DND-41 (cell line): ENCODE data around the gene IL1RL2.

Source experiments
- ATAC-seq: fragments of 200-7000 bp; cut with Tn5 transposase; 3 replicates; pipeline ENCODE4 v1.9.1; 2021; ENCODE audit warnings: low read depth; ENCODE audit not compliant: insufficient read depth
- DNase-seq: peaks from one replicate; pipeline ENCODE4 v3.0.0-alpha.2; 2020
- H2AFZ ChIP-seq: 2 replicates; pipeline ENCODE4 v1.6.0; 2012; ENCODE audit warnings: low read depth, low read length
- H3K27ac ChIP-seq: 2 replicates; pipeline ENCODE4 v1.5.1; 2012; ENCODE audit warnings: low read length, inconsistent platforms
- H3K27me3 ChIP-seq: fragments of 200-600 bp; sonication (generic); 2 replicates; pipeline ENCODE4 v1.6.0; 2012; ENCODE audit warnings: low read length, mild to moderate bottlenecking, inconsistent platforms; ENCODE audit not compliant: insufficient read depth, poor library complexity
- H3K36me3 ChIP-seq: 2 replicates; pipeline ENCODE4 v1.5.1; 2012; ENCODE audit warnings: low read length, inconsistent platforms; ENCODE audit not compliant: insufficient read depth
- H3K4me1 ChIP-seq: 2 replicates; pipeline ENCODE4 v1.5.1; 2012; ENCODE audit warnings: mild to moderate bottlenecking, low read length; ENCODE audit not compliant: insufficient read depth
- H3K4me2 ChIP-seq: 2 replicates; pipeline ENCODE4 v1.6.0; 2012; ENCODE audit warnings: mild to moderate bottlenecking, moderate library complexity, low read length, inconsistent platforms; ENCODE audit not compliant: insufficient read depth
- H3K4me3 ChIP-seq, 2 experiments: fragments of 200-600 bp in 1 of 2; shearing (Covaris generic) in 1 of 2; 2 replicates each; pipeline ENCODE4 v1.5.1; 2012 to 2016; ENCODE audit warnings: inconsistent platforms in 2 of 2, low read length in 2 of 2, mild to moderate bottlenecking in 2 of 2, low read depth in 1 of 2, moderate library complexity in 1 of 2
- H3K79me2 ChIP-seq: 2 replicates; pipeline ENCODE4 v1.6.0; 2012; ENCODE audit warnings: low read length, inconsistent platforms; ENCODE audit not compliant: insufficient read depth
- H3K9ac ChIP-seq: 2 replicates; pipeline ENCODE4 v1.6.0; 2012; ENCODE audit warnings: low read depth, mild to moderate bottlenecking, inconsistent platforms, low read length, moderate library complexity
- H3K9me3 ChIP-seq: 2 replicates; pipeline ENCODE4 v1.5.1; 2012; ENCODE audit warnings: low read length, moderate library complexity, mild to moderate bottlenecking, inconsistent platforms; ENCODE audit not compliant: insufficient read depth, severe bottlenecking
- H4K20me1 ChIP-seq: 2 replicates; pipeline ENCODE4 v1.6.0; 2012; ENCODE audit warnings: low read length; ENCODE audit not compliant: insufficient read depth
- EZH2 ChIP-seq: IDR thresholded peaks from 3 replicates; pipeline ENCODE4 v1.6.1; 2012; ENCODE audit warnings: borderline replicate concordance, low read depth, mild to moderate bottlenecking, moderate library complexity, low read length, inconsistent platforms; ENCODE audit not compliant: severe bottlenecking
- TF ChIP-seq, protein P1 (sequence below): IDR thresholded peaks from 2 replicates; pipeline ENCODE4 v1.5.1; 2012; ENCODE audit warnings: borderline replicate concordance, low read length, moderate library complexity, mild to moderate bottlenecking; ENCODE audit not compliant: poor library complexity, severe bottlenecking; ENCODE audit errors: extremely low read depth

Gene IL1RL2

DNA sequence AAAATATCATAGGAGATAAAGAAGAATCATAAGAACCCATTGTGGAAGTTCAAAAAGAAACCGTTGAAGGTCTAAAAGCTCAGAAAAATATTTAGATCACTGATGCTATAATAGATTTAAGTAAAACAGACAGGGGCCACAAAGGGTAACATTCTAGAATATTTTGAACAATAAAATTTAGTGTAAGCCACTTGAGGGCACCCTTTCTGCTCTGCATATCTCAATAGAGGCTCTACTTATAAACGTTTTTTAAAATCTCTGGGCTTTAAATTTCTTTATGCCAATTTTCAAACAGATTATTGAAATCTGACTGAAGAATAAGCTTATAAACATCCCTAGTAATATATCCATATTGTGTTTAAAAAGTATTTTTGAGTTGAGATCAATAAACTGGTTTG, 66.9 kb downstream of the IL1RL2 start:
- Histone ChIP-seq H3K4me2 (no peak overlapping the region), H3K9me3 (no peaks in the 10 kb centered on the region), H3K9ac (no peak overlapping the region), H3K4me1 (peaks cover 16% of the 10 kb centered on the region), H3K36me3 (no peaks in the 10 kb centered on the region), H4K20me1 (no peaks in the 10 kb centered on the region), H3K79me2 (no peaks in the 10 kb centered on the region), H3K4me3 (no peak overlapping the region), H3K27me3 (no peaks in the 10 kb centered on the region), H3K27ac (no peak overlapping the region), H2AFZ (no peak overlapping the region)
- ATAC-seq (no peak), DNase-seq (no peak)
- TF ChIP-seq, protein P1, sequence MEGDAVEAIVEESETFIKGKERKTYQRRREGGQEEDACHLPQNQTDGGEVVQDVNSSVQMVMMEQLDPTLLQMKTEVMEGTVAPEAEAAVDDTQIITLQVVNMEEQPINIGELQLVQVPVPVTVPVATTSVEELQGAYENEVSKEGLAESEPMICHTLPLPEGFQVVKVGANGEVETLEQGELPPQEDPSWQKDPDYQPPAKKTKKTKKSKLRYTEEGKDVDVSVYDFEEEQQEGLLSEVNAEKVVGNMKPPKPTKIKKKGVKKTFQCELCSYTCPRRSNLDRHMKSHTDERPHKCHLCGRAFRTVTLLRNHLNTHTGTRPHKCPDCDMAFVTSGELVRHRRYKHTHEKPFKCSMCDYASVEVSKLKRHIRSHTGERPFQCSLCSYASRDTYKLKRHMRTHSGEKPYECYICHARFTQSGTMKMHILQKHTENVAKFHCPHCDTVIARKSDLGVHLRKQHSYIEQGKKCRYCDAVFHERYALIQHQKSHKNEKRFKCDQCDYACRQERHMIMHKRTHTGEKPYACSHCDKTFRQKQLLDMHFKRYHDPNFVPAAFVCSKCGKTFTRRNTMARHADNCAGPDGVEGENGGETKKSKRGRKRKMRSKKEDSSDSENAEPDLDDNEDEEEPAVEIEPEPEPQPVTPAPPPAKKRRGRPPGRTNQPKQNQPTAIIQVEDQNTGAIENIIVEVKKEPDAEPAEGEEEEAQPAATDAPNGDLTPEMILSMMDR: no peak
- TF ChIP-seq EZH2: no peak

DNA sequence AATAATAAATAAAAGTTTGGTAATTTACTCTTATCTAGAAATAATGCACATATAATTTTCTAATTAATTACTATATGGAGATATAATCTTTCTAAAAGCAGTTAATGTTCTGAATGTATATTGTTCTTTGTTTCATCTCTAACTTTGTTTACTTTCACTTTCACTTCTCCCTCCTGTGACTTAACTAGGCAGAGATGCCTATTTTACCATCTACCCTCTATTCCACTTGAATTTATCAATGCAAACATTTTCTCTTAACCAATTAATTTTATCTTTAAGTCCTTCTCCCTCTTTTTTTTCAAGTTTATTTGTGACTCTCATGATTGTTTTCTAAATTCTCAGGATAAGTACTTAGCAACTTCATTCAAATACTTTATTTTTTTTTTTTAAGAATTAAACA, 69.5 kb downstream of the IL1RL2 start:
- peaks cover 18% of the 10 kb centered on the region for H3K4me1 ChIP-seq
- DNase-seq: no peak
- no peak overlapping the region; the same call in 1 of the 2 replicates for H3K27ac ChIP-seq
- 0 out of 2 replicates have a peak overlapping the region, but pooled peaks have one; percentile 14 for H3K9ac ChIP-seq
- no peaks in the 10 kb centered on the region for H3K27me3 ChIP-seq
- no peak for TF ChIP-seq EZH2
- TF ChIP-seq, protein P1: no peak
- no peaks in the 10 kb centered on the region for H4K20me1 ChIP-seq
- peak overlapping the region; percentile 70 for H2AFZ ChIP-seq
- peak overlapping the region; percentile 61; the same call in 1 of the 2 replicates for H3K4me2 ChIP-seq
- peak; percentile 80 for ATAC-seq
- H3K4me3 ChIP-seq: peak overlapping the region in 1 of 2 experiments; percentile 33; a peak in 1 of 4 replicates
- H3K9me3 ChIP-seq: no peaks in the 10 kb centered on the region
- H3K36me3 ChIP-seq: no peaks in the 10 kb centered on the region
- H3K79me2 ChIP-seq: no peaks in the 10 kb centered on the region

DNA sequence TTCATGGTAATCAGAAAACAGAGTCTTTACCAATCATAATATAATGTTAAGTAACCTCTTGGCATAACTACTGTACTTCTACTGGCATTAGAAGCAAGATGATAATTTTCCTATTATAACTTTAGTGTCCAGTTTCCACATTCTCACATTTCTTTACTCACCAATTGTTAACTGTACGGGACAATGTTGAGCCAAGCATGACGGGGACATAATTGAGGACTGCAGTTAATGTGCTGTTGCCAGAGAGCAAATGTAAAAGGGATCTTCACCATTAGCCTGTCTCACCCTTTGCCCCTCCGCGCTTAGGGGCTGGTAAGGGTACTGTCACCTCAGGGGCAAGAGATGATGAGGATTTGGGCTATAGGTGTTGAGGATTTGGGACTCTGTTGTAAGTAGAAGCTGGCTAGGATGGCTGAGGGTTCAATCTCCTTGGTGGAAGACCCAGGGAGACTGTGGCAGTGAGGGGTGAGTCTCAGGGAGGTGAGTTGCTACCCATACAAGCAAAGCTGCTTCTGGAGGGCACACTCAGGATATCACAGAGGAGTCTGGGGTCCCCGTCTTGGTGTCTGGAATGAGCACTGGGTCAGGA, 70.1 kb downstream of the IL1RL2 start:
- Histone ChIP-seq H3K4me3 (no peak overlapping the region; a peak in 1 of 4 replicates), H2AFZ (peak overlapping the region; percentile 23), H3K4me2 (0 out of 2 replicates have a peak overlapping the region, but pooled peaks have one; percentile 61), H4K20me1 (no peaks in the 10 kb centered on the region), H3K27ac (no peak overlapping the region), H3K27me3 (no peaks in the 10 kb centered on the region), H3K36me3 (no peaks in the 10 kb centered on the region), H3K9ac (no peak overlapping the region), H3K4me1 (peaks cover 18% of the 10 kb centered on the region), H3K9me3 (no peaks in the 10 kb centered on the region), H3K79me2 (no peaks in the 10 kb centered on the region)
- ATAC-seq (no peak), DNase-seq (no peak)
- TF ChIP-seq, protein P1: no peak
- TF ChIP-seq EZH2: no peak

DNA sequence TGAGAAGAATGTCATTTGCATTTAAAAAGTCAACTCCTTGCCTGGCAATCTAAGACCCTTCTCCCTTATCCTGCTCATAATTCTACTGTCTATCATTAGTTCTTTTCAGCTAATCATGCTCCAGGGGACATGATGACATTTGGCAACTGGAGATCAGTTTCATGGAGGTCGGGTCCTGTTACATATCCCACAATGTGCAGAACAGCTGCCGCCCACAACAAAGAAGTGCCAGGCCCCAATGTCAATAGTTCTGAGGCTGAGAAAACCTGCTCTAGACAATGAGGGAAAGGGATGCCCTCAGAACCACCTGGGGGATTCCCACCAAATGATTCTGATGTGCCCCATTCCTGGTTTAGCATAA, 71.2 kb downstream of the IL1RL2 start:
- H4K20me1 ChIP-seq: no peaks in the 10 kb centered on the region
- ATAC-seq (peak; percentile 60), DNase-seq (peak; percentile 50)
- no peak overlapping the region for H3K4me3 ChIP-seq
- no peaks in the 10 kb centered on the region for H3K36me3 ChIP-seq
- H3K27me3 ChIP-seq: no peaks in the 10 kb centered on the region
- no peak overlapping the region for H3K9ac ChIP-seq
- H3K4me2 ChIP-seq: no peak overlapping the region
- H2AFZ ChIP-seq: no peak overlapping the region
- no peak overlapping the region for H3K27ac ChIP-seq
- TF ChIP-seq, protein P1: no peak
- peaks cover 18% of the 10 kb centered on the region for H3K4me1 ChIP-seq
- H3K79me2 ChIP-seq: no peaks in the 10 kb centered on the region
- no peaks in the 10 kb centered on the region for H3K9me3 ChIP-seq
